Right kidney (tissue), 1 donor: ENCODE measurements around the gene ARSB.

Source experiments
- DNase-seq: peaks from one replicate; pipeline ENCODE4 v3.0.0-alpha.2; 2016

The ARSB gene

GRCh38 chr5:78837836-78838235 lies 147.3 kb downstream of the ARSB start:
- DNase-seq: no peak

- no peak for DNase-seq
Observed at GRCh38 chr5:78835176-78835575, 149.9 kb downstream of the ARSB start.

DNA sequence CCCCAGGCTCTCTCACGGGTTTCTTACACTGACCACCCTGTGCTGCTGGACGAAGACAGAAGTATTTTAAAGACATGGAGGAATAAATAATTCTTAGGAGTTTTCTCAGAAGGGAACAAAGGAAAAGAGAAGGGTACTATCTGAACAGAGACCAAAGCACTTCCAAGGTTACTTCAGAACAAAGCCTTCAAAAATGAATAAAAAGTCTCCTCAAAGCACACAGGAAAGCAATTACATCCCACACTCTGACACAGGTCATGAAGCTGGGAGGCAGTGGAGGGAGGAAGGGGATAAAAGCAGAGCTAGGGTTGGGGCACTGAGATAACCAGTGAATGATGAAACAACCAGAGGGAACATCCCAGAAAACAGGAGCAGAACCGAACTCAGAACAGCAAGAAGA lies 151.8 kb downstream of the ARSB start:
- no peak for DNase-seq

GRCh38 chr5:78830528-78831046 lies 154.5 kb downstream of the ARSB start:
- DNase-seq: no peak

DNA sequence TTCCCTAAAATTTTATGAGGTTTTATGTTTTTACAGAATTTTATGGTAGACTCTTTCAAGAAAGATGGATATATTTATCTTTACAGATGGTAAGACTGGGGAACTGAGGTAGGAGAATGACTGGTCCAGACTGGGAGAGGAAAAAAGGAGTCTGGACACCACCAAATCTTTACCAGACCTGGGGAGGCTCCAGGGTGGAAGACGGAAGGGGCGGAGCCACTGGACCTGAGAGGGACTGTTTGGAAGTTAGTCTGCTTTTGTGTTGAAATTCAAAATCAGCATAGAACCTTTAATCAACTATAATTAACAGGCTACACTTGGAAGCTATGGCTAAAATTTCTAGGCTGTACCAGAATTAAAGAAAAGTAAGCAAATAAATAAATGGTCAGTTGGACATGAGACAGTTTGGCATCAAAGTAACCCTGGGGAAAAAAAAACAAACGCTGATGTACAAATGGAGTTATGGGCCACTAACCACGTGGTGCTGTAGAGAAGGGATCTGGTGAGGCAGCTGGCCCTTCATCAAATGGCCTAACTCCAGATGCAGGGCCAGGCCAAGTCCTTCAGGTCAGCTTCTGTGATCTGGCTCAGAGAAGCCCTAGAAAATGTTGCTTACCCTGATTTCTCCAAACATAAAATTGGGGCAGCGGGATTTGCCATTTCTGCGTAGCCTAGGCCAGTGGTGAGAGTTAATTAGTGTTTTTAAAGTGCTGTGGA lies 155.1 kb downstream of the ARSB start:
- no peak for DNase-seq

- DNase-seq: no peak
Observed at GRCh38 chr5:78827725-78828124, 157.4 kb downstream of the ARSB start.

DNA sequence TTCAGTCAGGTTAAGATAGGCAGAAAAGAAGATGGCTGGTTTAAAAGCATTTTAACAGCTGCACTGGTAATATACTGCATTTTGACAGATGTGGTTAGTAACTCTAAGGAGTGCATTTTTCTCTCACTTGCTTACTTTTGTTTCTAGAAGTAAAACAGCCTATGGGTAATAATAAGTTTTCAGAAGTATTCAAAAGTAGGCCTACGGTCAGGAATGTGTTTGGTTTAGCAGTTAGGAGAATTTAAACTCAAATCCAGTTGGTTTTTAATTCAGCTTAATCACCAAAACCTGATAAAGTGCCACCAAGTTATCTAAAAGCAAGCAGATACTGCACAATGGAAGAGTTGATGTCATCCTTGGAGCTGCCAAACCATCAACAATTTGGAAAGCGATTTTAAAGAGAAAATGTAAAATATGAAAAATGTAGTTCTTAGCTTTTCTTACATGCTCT lies 160.3 kb downstream of the ARSB start:
- DNase-seq: no peak

GRCh38 chr5:78823196-78823595 lies 161.9 kb downstream of the ARSB start:
- DNase-seq: no peak

DNA sequence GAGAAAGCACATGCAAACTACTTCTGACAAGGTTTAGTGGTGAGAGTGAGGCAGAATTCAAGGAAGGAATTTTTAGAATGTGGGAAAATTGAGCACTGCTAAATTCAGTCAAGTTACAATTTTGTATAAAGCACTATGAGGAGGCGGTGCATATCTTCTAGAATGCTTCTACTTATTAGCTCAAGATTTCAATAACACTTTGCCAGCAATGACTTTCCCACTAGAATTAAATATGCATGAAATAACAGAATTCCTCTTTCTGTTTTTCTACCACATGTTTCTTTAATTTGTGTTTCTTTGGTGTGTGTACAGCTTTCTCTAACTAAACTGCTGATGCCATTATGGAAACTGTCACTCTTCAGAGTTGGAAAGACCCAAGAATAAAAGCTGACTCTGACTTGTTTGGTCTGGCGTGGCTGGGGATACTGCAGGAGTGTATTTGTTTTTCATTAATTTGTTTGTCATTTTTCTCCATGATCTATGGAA lies 163.5 kb downstream of the ARSB start:
- no peak for DNase-seq

GRCh38 chr5:78819707-78820106 lies 165.4 kb downstream of the ARSB start:
- no peak for DNase-seq

DNA sequence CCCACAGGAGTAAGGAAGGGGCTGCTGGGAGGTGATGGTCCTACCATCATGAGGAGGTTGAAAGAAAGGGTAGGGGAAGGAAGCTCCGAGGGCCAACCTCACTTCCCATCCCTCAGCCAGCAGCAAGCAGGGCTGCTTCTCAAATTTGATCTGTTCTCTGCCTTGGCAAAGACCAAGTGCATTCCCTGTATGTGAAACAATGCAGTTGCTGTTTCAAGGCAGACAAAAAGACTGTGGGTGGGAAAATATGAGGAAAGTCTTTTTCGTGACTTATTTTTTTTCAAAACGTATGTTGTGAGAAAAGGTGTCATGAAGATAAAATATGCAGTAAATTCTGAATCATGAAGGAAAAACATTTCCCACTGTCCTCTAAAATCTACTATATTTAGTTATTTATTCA lies 165.9 kb downstream of the ARSB start:
- DNase-seq: no peak

DNA sequence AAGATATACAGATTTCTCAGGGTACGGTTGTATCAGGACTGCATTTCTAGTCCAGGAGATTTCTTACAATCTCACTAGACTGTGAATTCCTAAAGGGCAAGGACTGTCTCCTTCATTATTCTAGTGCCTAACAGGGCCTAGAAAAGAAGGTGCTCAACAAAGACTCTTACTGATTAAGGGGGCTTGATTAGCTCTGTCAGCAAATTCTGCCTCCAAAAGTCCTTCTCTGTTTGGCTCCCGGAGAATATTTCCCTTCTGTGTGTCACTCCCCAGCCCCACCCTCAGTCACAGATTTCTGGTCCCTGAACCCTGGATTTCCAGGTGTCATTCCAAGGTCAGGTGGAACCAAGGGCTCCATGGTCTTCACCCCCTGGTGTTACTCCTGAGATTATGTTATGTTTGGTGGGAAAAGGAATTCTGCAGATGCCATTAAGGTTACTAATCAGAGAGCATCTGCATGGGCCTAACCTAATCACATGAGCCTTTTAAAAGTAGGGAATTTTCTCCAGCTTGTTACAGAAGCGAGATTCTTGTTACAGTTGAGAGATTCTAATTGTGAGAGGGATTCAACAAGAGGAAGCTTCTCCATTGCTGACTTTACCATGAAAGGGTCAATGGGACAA lies 168.9 kb downstream of the ARSB start:
- no peak for DNase-seq

DNA sequence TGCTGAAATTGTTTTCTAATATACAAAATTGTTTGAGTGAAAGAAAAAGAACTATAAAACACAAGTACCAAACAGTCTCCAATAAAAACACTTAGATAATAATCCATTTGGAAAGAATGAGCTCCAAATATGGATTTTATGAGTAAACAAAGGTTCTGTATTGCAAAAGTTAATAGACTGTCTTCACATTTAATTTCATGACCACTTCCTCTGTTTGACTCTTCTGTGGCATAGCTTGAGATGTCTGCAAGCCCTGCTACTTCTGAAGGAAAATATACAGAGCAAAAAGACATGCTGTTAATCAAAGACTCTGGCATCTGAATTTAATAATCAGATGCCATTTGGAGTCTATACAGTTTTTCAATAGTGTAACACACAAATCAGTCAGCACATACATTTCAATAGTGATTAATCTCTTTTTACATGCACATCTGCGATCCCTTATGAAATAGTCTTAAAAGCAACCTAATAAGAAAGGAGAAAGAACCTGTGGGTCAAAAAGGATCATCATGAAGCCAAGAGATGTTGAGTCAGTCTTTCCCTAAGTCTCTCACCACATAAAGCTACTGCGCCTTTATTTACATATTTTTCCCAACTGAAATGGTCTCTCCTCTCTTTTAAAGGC lies 171.1 kb downstream of the ARSB start:
- DNase-seq: no peak

- DNase-seq: no peak
Observed at GRCh38 chr5:78813286-78813685, 171.8 kb downstream of the ARSB start.

- DNase-seq: no peak
Observed at GRCh38 chr5:78811866-78812265, 173.2 kb downstream of the ARSB start.

DNA sequence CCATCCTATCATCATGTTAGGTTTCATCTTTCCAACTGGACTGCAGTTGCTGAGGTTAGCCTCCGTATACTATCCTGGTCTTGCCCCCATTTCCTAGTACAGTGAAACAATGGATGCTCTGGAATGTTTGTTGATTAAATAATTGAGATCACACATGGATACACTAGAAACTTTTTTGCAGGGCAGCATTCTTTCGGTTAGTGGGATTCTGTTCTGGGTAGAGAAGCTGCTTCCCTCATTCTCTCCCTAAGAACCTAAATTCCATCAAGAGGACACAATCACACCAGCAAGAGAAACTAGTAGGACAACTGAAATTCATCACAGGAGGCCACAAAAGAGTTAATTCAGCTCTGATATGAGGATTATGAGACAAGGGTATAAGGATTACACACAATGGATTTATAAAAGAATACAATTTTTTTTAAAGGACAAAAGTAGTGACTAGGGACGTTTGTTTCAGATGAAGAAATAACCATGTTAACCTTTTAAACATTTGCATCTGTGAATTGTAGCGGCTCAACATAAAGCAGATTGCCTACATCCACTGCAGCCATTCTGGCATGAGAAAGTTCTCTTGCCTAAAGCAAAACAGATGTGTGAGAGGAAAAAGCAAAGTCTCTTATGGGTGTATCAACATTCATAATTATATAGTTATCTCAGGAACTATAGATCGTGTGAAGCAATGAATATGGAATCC lies 173.8 kb downstream of the ARSB start:
- no peak for DNase-seq

DNA sequence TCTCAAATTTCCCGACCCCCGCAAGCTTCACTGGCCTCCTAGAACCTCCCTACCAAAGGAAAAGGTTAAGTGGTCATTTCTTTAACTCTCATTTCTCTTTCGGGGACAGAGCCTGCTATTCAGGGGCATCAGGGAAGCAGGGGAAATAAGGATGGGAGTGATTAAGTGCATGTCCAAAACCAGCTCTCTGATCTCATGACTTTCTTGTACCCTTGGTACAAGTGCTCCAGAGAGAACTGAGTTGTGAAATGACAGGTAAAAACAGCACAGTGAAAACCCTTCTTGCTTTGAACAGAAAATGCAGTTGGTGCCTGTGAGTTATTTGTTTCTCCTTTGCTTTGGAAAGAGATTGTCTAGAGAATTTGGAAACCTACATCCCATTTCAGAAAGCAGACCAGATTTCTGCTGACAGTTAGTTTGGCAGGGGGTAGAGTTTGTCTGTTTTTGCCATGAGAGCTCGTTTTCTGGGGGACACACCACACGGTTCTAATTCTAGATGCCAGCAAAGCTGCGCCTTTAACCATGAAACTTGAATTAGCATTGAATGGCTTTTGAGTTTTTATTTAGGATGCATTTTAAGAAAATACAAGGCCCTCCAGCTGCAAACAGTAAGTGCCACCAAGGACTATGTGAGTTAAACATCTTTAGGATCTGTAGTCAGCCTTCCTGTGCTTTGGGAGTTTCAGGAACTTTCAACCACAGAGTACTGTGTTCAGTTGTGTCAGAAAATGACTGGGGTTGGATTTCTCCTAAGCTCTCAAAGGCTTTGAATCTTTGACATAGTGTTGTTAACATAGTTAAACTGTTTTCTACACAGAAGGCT lies 174.8 kb downstream of the ARSB start:
- no peak for DNase-seq

DNA sequence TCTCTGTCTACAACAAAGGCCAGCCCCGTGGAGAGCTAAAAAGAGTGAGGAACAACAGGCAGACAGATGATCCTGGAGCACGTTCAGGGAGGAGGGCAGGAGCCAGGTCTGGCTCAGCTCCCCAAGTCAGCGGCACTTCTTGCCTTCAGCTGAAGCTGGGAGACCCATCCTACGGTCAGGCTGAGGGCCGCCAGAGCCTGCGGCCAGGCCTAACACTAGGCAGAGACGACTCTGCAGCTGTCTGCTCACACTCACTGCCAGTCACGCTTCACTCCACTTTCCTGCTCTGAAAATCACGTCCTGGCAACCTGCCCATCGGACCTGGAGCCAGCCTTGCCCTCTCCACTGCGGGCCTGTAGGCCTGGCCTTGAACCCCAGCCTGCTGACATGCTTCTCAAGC lies 175.7 kb downstream of the ARSB start:
- DNase-seq: peak; percentile 42

DNA sequence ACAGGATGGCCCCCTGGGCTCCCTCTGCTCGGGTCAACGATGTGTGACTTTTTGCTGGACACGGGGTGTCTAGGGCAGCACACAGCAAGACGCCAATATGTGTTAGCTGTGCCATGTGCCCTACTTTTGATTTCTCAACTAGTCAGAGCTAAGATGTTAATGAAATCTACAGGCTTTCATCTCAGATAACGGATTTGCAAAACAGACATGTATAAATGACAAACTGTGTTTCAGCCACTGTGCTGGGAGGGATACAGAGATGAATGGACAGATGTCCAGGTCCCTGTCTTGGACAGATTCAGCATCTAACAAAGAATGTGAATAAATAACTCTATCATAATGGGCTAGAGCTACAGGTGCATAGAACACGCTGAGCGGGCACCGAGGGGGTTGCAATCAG lies 176.3 kb downstream of the ARSB start:
- no peak for DNase-seq

- DNase-seq: no peak
Observed at GRCh38 chr5:78808380-78808779, 176.7 kb downstream of the ARSB start.

- DNase-seq: no peak
Observed at GRCh38 chr5:78806544-78806943, 178.6 kb downstream of the ARSB start.
